Kidney (tissue), 14 donors: ENCODE data around the gene TTLL5. TPM values are rescaled to one million over a fixed set of nuclear protein-coding genes. Genes with fewer than 3 reads are reported as not detected.

Experiments
- DNase-seq, 5 donors: peaks; one replicate each; pipeline ENCODE4 v3.0.0-alpha.2; 2013 to 2020
- FAIRE-seq: peaks from 2 replicates; lab custom pipeline; 2012; peaks lifted over from hg19 to GRCh38; lab: Jason Lieb, UNC
- H3K27ac ChIP-seq, 2 donors: one replicate each; pipeline ENCODE4 v1.7.0; 2013; ENCODE audit warnings: low read depth in 2 of 2, low read length in 2 of 2, inconsistent platforms in 1 of 2
- H3K27me3 ChIP-seq: one replicate; pipeline ENCODE4 v1.7.1; 2013; ENCODE audit warnings: low read length, inconsistent platforms; ENCODE audit not compliant: control insufficient read depth, insufficient read depth
- H3K36me3 ChIP-seq, 3 donors: one replicate each; pipeline versions ENCODE4 v1.7.0 to v1.7.1; 2013; ENCODE audit warnings: low read length in 3 of 3, control low read depth in 1 of 3, inconsistent platforms in 1 of 3; ENCODE audit not compliant: insufficient read depth in 3 of 3, control insufficient read depth in 2 of 3
- H3K4me1 ChIP-seq, 3 donors: one replicate each; pipeline versions ENCODE4 v1.7.0 to v1.7.1; 2013; ENCODE audit warnings: low read length in 3 of 3, inconsistent platforms in 1 of 3, low read depth in 1 of 3; ENCODE audit not compliant: control insufficient read depth in 2 of 3, insufficient read depth in 2 of 3
- H3K4me3 ChIP-seq, 3 donors: one replicate each; pipeline versions ENCODE4 v1.7.0 to v1.8.1; 2013; ENCODE audit warnings: low read length in 3 of 3, control low read depth in 1 of 3, inconsistent platforms in 1 of 3
- H3K9ac ChIP-seq, 3 donors: one replicate each; pipeline versions ENCODE4 v1.7.0 to v1.7.1; 2013; ENCODE audit warnings: low read length in 3 of 3, control low read depth in 1 of 3, inconsistent platforms in 1 of 3
- H3K9me3 ChIP-seq, 3 donors: one replicate each; pipeline versions ENCODE4 v1.7.0 to v1.7.1; 2013; ENCODE audit warnings: low read length in 3 of 3, control low read depth in 1 of 3, inconsistent platforms in 1 of 3; ENCODE audit not compliant: control insufficient read depth in 2 of 3, insufficient read depth in 1 of 3
- CTCF ChIP-seq: IDR thresholded peaks from 3 replicates; pipeline ENCODE4 v1.5.1; 2012; ENCODE audit warnings: mild to moderate bottlenecking, moderate library complexity, borderline replicate concordance; ENCODE audit not compliant: insufficient read depth; ENCODE audit errors: extremely low read depth
- intact Hi-C: fragments of 100-400 bp; cut with DNase I; formaldehyde crosslinking; loops from one replicate; pipeline ENCODE4 v1.11.1; 2022
- polyA plus RNA-seq: library from polyadenylated mRNA; stranded (reverse); fragments of 350-450 nt; fragmentation: Illumina TruSeq; extraction: RNeasy Lipid Tissue Mini Kit (QIAGEN cat#74804); gene quantifications from one replicate; pipeline ENCODE4 v1.2.3, GENCODE V29; 2014; ENCODE audit warnings: low read depth, low replicate concordance; ENCODE audit not compliant: insufficient read depth
- total RNA-seq: library from RNA; stranded (reverse); fragmentation: NEBNext Ultra II Directional; extraction: Animal tissue kit (Norgen Biotek cat#: 25700); gene quantifications from one replicate; pipeline ENCODE4 v1.2.1, GENCODE V29; 2021
- donor health status: control.
- donor health status: control.
- donor health status: control.
- donor health status: control.
- donor health status: control.
- donor health status: DM: yes; HTN: yes; CAD: no.
- donor health status: Normal renal cell carcinoma (clear cell type).

Gene TTLL5
- total and polyA plus RNA-seq, 2 donors from 2014 or later, result 16.8 to 37.2 TPM

- no peak for FAIRE-seq
- Histone ChIP-seq H3K9ac (peak overlapping the region; percentile 56 to 91 (median 77)), H3K4me3 (peak overlapping the region; percentile 90 to 97 (median 91)), H3K4me1 (peaks cover 0 to 7% (median 3%) of the 10 kb centered on the region in 3 donors), H3K9me3 (no peaks in the 10 kb centered on the region), H3K36me3 (peaks cover 0 to 3% (median 2%) of the 10 kb centered on the region in 3 donors), H3K27me3 (no peaks in the 10 kb centered on the region), H3K27ac (peak overlapping the region; percentile 66 to 78)
- no peak for TF ChIP-seq CTCF
- intact Hi-C loops, result no loop called here
- no peak for DNase-seq
Measured at GRCh38 chr14:75661499-75661814, 411 bp downstream of the TTLL5 start.

GRCh38 chr14:75662966-75663365 lies 1.9 kb downstream of the TTLL5 start:
- no peak for FAIRE-seq
- Histone ChIP-seq H3K36me3 (no peaks in the 10 kb centered on the region), H3K4me3 (no peak overlapping the region), H3K27me3 (no peaks in the 10 kb centered on the region), H3K4me1 (peaks cover 0 to 7% (median 3%) of the 10 kb centered on the region in 3 donors), H3K9ac (no peak overlapping the region), H3K27ac (no peak overlapping the region), H3K9me3 (no peaks in the 10 kb centered on the region)
- intact Hi-C loops, result no loop called here
- no peak for DNase-seq
- TF ChIP-seq CTCF, result no peak

DNA sequence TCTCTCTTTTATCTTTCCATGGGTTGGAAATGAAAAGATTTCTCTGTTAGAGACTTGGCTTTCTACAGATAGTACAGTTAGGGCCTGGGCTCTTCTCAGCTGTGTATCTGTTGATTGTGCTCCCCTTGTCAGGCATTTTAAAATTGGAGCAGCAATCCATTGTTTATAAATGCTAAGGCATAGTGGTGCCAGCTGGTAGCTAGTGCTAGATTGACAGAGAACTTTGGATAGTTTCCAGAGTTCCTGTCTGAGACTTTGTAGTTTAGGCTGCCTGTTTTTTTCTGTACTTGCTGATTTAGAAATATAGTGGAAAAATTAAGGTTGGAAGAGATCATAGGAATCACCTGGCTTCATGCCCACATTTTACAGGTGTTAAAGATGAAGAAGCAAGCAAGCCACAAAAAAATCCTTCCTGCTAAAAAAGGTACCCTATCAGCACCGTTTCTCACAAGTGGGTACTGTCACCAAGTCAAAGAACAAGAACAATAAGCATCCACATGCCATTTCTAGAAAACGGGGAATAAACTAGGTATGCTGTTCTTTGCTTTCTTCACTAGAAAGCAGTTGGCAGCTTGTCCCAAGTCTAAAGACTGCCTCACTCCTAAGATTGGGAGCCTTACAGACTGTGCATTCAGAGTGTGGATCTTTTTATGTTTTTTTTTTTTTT lies 6.2 kb downstream of the TTLL5 start:
- DNase-seq, result no peak
- Histone ChIP-seq H3K27me3 (no peaks in the 10 kb centered on the region), H3K4me1 (no peaks in the 10 kb centered on the region), H3K36me3 (peaks cover 2 to 7% (median 6%) of the 10 kb centered on the region in 3 donors), H3K9me3 (no peaks in the 10 kb centered on the region), H3K9ac (no peak overlapping the region), H3K4me3 (no peak overlapping the region), H3K27ac (no peak overlapping the region)
- no peak for FAIRE-seq
- TF ChIP-seq CTCF, result no peak
- intact Hi-C loops, result no loop called here

GRCh38 chr14:75672605-75673192 lies 11.7 kb downstream of the TTLL5 start:
- H3K9ac ChIP-seq, result no peak overlapping the region
- H3K27me3 ChIP-seq, result no peaks in the 10 kb centered on the region
- H3K36me3 ChIP-seq, result peaks cover 2 to 7% (median 6%) of the 10 kb centered on the region in 3 donors
- FAIRE-seq, result no peak
- no peak for DNase-seq
- no peak for TF ChIP-seq CTCF
- intact Hi-C loops, result no loop called here
- no peak overlapping the region for H3K27ac ChIP-seq
- no peak overlapping the region for H3K4me3 ChIP-seq
- no peaks in the 10 kb centered on the region for H3K4me1 ChIP-seq
- H3K9me3 ChIP-seq, result no peaks in the 10 kb centered on the region
